BLaER1 (cell line): Measurements from ENCODE around the gene UPK2.
A peak's percentile ranks its signal among the peaks of the same experiment; 100 is the strongest.

ENCODE experiments used
- H3K27ac ChIP-seq: shearing (Covaris generic); formaldehyde crosslinking; 2 replicates; pipeline ENCODE4 v1.8.1; 2022
- H3K27me3 ChIP-seq: shearing (Covaris generic); formaldehyde crosslinking; 2 replicates; pipeline ENCODE4 v1.8.1; 2022
- H3K36me3 ChIP-seq: shearing (Covaris generic); formaldehyde crosslinking; 2 replicates; pipeline ENCODE4 v1.8.1; 2022
- H3K4me1 ChIP-seq: shearing (Covaris generic); formaldehyde crosslinking; 2 replicates; pipeline ENCODE4 v1.8.1; 2022
- H3K4me2 ChIP-seq: shearing (Covaris generic); formaldehyde crosslinking; 2 replicates; pipeline ENCODE4 v1.8.1; 2022
- H3K4me3 ChIP-seq: shearing (Covaris generic); formaldehyde crosslinking; 2 replicates; pipeline ENCODE4 v1.8.1; 2022
- H3K9ac ChIP-seq: shearing (Covaris generic); formaldehyde crosslinking; 2 replicates; pipeline ENCODE4 v1.8.1; 2022
- H3K9me3 ChIP-seq: shearing (Covaris generic); formaldehyde crosslinking; 2 replicates; pipeline ENCODE4 v1.8.1; 2022
- H4K20me1 ChIP-seq: shearing (Covaris generic); formaldehyde crosslinking; 2 replicates; pipeline ENCODE4 v1.8.1; 2022
- Cebpa-rat ChIP-seq: shearing (Covaris generic); IDR thresholded peaks from 2 replicates; pipeline ENCODE4 v1.8.1; 2022

Gene UPK2

GRCh38 chr11:118924591-118925585 lies 31.2 kb upstream of the UPK2 start:
- H3K4me1 ChIP-seq: peaks cover 67% of the 10 kb centered on the region

GRCh38 chr11:118927554-118928100 lies 28.5 kb upstream of the UPK2 start:
- no peaks in the 10 kb centered on the region for H3K36me3 ChIP-seq
- H3K27ac ChIP-seq: peak overlapping the region; percentile 36; the same call in 1 of the 2 replicates
- H3K4me1 ChIP-seq: peaks cover 61% of the 10 kb centered on the region
- TF ChIP-seq Cebpa-rat: no peak
- H4K20me1 ChIP-seq: peaks cover 26% of the 10 kb centered on the region
- H3K27me3 ChIP-seq: no peaks in the 10 kb centered on the region
- H3K4me3 ChIP-seq: peak overlapping the region; percentile 84
- peak overlapping the region; percentile 99 for H3K4me2 ChIP-seq
- no peak overlapping the region for H3K9ac ChIP-seq
- H3K9me3 ChIP-seq: no peaks in the 10 kb centered on the region

More at GRCh38 chr11:118924591-118925585, 31.2 kb upstream of the UPK2 start:
- Histone ChIP-seq H4K20me1 (peaks cover 54% of the 10 kb centered on the region), H3K4me3 (peak overlapping the region; percentile 99), H3K9ac (peak overlapping the region; percentile 95), H3K36me3 (no peaks in the 10 kb centered on the region), H3K9me3 (no peaks in the 10 kb centered on the region), H3K27me3 (no peaks in the 10 kb centered on the region), H3K27ac (peak overlapping the region; percentile 90), H3K4me2 (peak overlapping the region; percentile 99)
- TF ChIP-seq Cebpa-rat: no peak

GRCh38 chr11:118928101-118928869 lies 27.8 kb upstream of the UPK2 start:
- peaks cover 61% of the 10 kb centered on the region for H3K4me1 ChIP-seq
- TF ChIP-seq Cebpa-rat: no peak

GRCh38 chr11:118928870-118929500 lies 27.1 kb upstream of the UPK2 start:
- peak overlapping the region; percentile 84 for H3K4me3 ChIP-seq
- peaks cover 13% of the 10 kb centered on the region for H4K20me1 ChIP-seq
- no peaks in the 10 kb centered on the region for H3K9me3 ChIP-seq
- no peak for TF ChIP-seq Cebpa-rat
- peak overlapping the region; percentile 99 for H3K4me2 ChIP-seq
- H3K9ac ChIP-seq: peak overlapping the region; percentile 79
- no peaks in the 10 kb centered on the region for H3K27me3 ChIP-seq
- H3K4me1 ChIP-seq: peaks cover 59% of the 10 kb centered on the region
- no peaks in the 10 kb centered on the region for H3K36me3 ChIP-seq
- H3K27ac ChIP-seq: peak overlapping the region; percentile 79

More at GRCh38 chr11:118928101-118928869, 27.8 kb upstream of the UPK2 start:
- no peaks in the 10 kb centered on the region for H3K27me3 ChIP-seq
- H3K9me3 ChIP-seq: no peaks in the 10 kb centered on the region
- peak overlapping the region; percentile 79 for H3K27ac ChIP-seq
- H3K4me2 ChIP-seq: peak overlapping the region; percentile 99
- H3K36me3 ChIP-seq: no peaks in the 10 kb centered on the region
- peaks cover 20% of the 10 kb centered on the region for H4K20me1 ChIP-seq
- H3K4me3 ChIP-seq: peak overlapping the region; percentile 84
- H3K9ac ChIP-seq: peak overlapping the region; percentile 79

- Histone ChIP-seq H3K27me3 (no peaks in the 10 kb centered on the region), H4K20me1 (peaks cover 6% of the 10 kb centered on the region), H3K4me3 (peak overlapping the region; percentile 84), H3K9me3 (no peaks in the 10 kb centered on the region), H3K4me2 (peak overlapping the region; percentile 99), H3K9ac (peak overlapping the region; percentile 73), H3K4me1 (peaks cover 60% of the 10 kb centered on the region), H3K36me3 (no peaks in the 10 kb centered on the region), H3K27ac (peak overlapping the region; percentile 82)
- no peak for TF ChIP-seq Cebpa-rat
Observed at GRCh38 chr11:118929501-118930093, 26.5 kb upstream of the UPK2 start.

GRCh38 chr11:118930094-118930712 lies 25.9 kb upstream of the UPK2 start:
- peak overlapping the region; percentile 99 for H3K4me2 ChIP-seq
- no peaks in the 10 kb centered on the region for H3K9me3 ChIP-seq
- H4K20me1 ChIP-seq: peaks cover under 1% of the 10 kb centered on the region; the same call in 1 of the 2 replicates
- H3K4me1 ChIP-seq: peaks cover 66% of the 10 kb centered on the region
- peak overlapping the region; percentile 84 for H3K4me3 ChIP-seq
- peak overlapping the region; percentile 73 for H3K9ac ChIP-seq
- H3K27ac ChIP-seq: peak overlapping the region; percentile 82
- no peak for TF ChIP-seq Cebpa-rat
- H3K27me3 ChIP-seq: no peaks in the 10 kb centered on the region
- H3K36me3 ChIP-seq: no peaks in the 10 kb centered on the region

- Histone ChIP-seq H3K4me1 (peaks cover 70% of the 10 kb centered on the region), H3K27me3 (no peaks in the 10 kb centered on the region), H3K36me3 (no peaks in the 10 kb centered on the region), H3K9me3 (no peaks in the 10 kb centered on the region), H3K4me2 (peak overlapping the region; percentile 99; the same call in 1 of the 2 replicates), H3K27ac (no peak overlapping the region), H4K20me1 (no peaks in the 10 kb centered on the region), H3K4me3 (no peak overlapping the region), H3K9ac (no peak overlapping the region)
- no peak for TF ChIP-seq Cebpa-rat
Observed at GRCh38 chr11:118931571-118931970, 24.5 kb upstream of the UPK2 start.

- Histone ChIP-seq H3K36me3 (no peaks in the 10 kb centered on the region), H3K27me3 (no peaks in the 10 kb centered on the region), H3K9me3 (no peaks in the 10 kb centered on the region), H3K4me1 (peaks cover 54% of the 10 kb centered on the region), H3K4me2 (no peak overlapping the region), H3K27ac (no peak overlapping the region), H4K20me1 (no peaks in the 10 kb centered on the region), H3K4me3 (no peak overlapping the region), H3K9ac (no peak overlapping the region)
- no peak for TF ChIP-seq Cebpa-rat
Observed at GRCh38 chr11:118933486-118933885, 22.6 kb upstream of the UPK2 start.
